Renal pelvis (tissue), 4 donors: ENCODE results near the gene SLC4A5. TPM values are rescaled to one million over a fixed set of nuclear protein-coding genes. Genes with fewer than 3 reads are reported as not detected.
"Not testable (repeated sequence)": the region's sequence is repeated elsewhere in the genome, so short reads cannot be mapped to it uniquely, and the experiment has no call there.

Experiments used
- DNase-seq: peaks from one replicate; pipeline ENCODE4 v3.0.0-alpha.2; 2013
- polyA plus RNA-seq, 3 donors: library from polyadenylated mRNA; unstranded; fragments of 120-200 nt; gene quantifications; one replicate each; pipeline ENCODE4 v1.2.1, GENCODE V29; 2013; ENCODE audit not compliant: insufficient read length in 3 of 3

SLC4A5 gene
- polyA plus RNA-seq, 3 donors: 1.9 to 5.6 (median 3.4) TPM

DNA sequence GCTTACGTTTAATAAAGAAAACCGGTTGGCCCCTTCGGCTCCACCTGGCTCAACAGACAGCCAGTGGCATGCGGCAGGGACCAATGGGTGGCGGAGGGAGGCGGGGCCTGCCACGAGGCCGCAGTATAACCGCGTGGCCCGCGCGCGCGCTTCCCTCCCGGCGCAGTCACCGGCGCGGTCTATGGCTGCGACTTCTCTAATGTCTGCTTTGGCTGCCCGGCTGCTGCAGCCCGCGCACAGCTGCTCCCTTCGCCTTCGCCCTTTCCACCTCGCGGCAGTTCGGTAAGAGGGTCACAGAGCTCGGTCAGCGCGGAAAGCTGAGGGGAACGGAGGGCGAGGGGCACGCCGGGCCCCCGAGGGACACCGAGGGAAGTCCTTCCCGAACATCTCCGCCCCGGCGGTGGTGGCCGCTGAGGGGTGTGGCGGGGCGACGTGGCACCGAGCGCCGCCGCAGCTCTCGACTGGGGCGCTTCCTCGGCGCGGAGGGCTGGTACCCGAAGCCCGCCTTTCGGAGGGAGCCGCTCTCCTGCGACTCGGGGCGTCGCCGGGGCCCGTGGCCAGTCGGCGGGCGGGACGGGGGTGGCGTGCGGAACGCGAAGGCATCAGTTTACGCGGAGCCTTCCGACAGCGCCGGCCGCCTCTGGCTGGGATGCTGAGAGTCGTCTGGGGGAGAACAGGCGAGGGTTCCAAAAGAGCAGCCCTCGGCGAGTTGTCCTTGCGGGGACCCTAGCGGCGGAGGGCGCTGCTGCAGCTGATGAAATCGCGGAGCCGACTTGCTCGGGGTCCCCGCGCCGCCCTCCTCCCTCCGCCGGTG, 144.5 kb downstream of the SLC4A5 start, which contains the start of gene MTHFD2:
Gene MTHFD2, plus strand, starts transcription at position 155 of the 814 bp plus-strand sequence. Its CDS starts 27 bp downstream, at position 182.
- peak; percentile 90 for DNase-seq

- no peak for DNase-seq
Measured at GRCh38 chr2:74198023-74198460, 145.2 kb downstream of the SLC4A5 start.

- no peak for DNase-seq
Measured at GRCh38 chr2:74197049-74197448, 146.2 kb downstream of the SLC4A5 start.

DNA sequence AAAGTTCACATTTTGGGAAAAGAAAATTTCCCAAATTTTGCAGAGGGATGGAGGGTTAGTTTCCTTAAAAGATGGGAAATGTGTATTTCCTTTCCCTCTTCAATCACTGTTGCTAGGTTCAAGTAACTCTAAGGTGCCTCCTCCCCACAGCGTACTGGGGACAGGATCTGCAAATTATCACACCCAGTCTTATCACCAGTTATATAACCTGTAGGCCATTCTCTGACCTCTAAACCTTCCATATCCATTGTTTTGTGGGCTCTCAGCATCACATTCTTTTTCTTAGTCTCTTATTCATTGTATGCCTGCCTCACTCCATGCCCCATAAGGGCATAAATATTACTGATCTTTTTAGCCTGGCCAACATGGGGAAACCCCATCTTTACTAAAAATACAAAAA, 148.4 kb downstream of the SLC4A5 start:
- no peak for DNase-seq

- no peak for DNase-seq
Measured at GRCh38 chr2:74191596-74192380, 151.4 kb downstream of the SLC4A5 start.

DNA sequence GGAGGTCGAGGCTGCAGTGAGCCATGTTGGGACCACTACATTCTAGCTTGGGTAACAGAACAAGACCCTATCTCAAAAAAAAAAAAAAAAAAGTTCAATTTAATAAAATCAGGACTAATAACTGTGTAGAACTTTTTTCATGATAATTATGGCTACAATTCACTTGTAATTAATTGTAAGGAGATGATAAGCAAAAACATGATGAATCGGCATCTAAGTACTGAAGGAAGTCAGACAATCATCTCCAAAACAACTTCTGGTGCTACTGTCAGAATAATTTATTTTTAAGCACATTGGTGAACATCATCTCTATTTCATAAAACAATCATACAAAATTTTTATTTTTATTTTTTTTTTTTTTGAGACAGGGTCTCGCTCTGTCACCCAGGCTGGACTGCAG, 154.5 kb downstream of the SLC4A5 start:
- no peak for DNase-seq

GRCh38 chr2:74188018-74188601, 155.1 kb downstream of the SLC4A5 start:
- no peak for DNase-seq

GRCh38 chr2:74186706-74187105, 156.5 kb downstream of the SLC4A5 start:
- not testable (repeated sequence) for DNase-seq

DNA sequence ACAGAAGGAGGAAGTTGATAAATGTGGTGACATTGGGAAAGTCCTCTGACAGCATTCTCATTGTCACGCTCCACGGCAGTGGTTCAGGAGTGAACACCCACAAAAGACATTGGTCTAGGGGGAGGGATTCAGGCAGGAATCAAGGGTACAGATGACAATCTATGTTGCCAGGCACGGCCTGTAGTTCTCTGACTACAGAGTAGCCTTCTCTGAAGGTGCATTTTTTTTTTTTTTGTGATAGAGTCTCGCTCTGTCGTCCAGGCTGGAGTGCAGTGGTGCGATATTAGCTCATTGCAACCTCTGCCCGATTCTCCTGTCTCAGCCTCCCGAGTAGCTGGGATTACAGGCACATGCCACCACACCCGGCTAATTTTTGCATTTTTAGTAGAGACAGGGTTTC, 157.2 kb downstream of the SLC4A5 start:
- no peak for DNase-seq

GRCh38 chr2:74183878-74184277, 159.3 kb downstream of the SLC4A5 start:
- no peak for DNase-seq

- no peak for DNase-seq
Measured at GRCh38 chr2:74181739-74182138, 161.5 kb downstream of the SLC4A5 start.

GRCh38 chr2:74179063-74179865, 164.0 kb downstream of the SLC4A5 start:
- no peak for DNase-seq

DNA sequence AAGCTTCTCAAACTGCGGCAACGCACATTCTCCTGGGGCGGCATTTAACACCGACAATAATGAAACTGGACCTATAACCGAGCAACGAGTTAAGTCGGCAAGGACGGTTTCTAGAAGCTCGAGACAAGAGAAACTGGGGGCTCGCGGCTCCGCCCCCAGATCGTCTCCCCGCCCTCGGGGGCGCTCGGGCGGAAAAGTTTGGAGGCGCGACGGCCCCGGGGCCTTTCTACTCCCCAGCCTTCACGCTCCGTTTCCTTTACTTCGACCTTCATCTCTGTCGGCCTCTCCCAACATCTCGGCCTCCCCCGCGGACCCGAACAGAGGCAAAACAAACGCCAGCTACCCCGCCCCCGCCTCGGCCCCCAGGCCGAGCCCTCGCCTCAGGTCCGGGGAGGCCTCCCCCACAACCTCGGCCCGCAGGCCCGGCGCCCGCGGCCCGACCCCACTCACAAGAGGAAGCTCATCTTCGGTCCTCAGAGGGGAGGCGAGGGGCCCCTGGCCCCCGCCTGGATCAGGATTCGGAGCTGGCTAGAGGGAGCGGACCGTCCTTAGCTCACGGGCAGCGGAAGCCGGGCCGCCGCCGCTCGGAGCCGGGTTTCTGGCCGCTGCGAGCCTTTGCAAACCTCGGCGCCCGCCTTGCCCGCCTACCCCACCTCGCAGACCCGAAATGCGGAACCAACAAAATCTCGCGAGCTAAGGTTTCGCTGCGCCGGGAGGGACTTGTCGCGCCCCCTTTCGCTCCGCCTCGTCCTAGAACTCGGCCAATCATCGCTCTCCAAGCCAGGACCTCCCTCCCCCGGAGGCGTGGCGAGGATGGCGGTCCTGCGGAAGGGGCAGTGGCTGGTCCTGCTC, 164.8 kb downstream of the SLC4A5 start, which contains the start of gene MOB1A:
Gene MOB1A, minus strand, starts transcription at position 669 of the 852 bp plus-strand sequence. Its CDS starts 205 bp downstream, at position 464.
- peak; percentile 99 for DNase-seq

GRCh38 chr2:74177696-74178095, 165.5 kb downstream of the SLC4A5 start:
- DNase-seq: no peak

DNA sequence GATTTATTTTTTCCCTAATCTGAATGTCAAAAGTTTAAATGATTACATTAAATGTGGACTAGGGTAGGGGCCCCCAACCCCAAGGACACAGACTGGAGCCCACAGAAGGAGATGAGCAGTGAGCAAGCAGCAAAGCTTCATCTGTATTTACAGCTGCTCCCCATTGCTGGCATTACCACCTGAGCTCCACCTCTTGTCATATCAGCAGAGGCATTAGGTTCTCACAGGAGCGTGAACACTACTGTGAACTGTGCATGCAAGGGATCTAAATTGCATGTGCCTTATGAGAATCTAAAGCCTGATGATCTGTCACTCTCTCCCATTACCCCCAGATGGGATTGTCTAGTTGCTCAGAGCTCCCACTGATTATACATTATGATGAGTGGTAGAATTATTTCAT, 168.3 kb downstream of the SLC4A5 start:
- no peak for DNase-seq

GRCh38 chr2:74168739-74169138, 174.5 kb downstream of the SLC4A5 start:
- DNase-seq: no peak
